Adipocyte (in vitro differentiated cells): ENCODE results near the gene CCDC9.

Experiments
- DNase-seq: peaks from one replicate; pipeline ENCODE4 v3.0.0-alpha.2; 2015; ENCODE audit warnings: low read depth
- H3K27me3 ChIP-seq: replicated peaks from 2 replicates; pipeline ENCODE4 v1.7.0; 2013; ENCODE audit warnings: mild to moderate bottlenecking, low read length, moderate library complexity; ENCODE audit not compliant: control insufficient read depth, insufficient read depth
- H3K36me3 ChIP-seq: 2 replicates; pipeline ENCODE4 v1.7.0; 2013; ENCODE audit warnings: low read length, mild to moderate bottlenecking, moderate library complexity; ENCODE audit not compliant: control insufficient read depth, insufficient read depth, severe bottlenecking
- H3K4me1 ChIP-seq: 2 replicates; pipeline ENCODE4 v1.7.0; 2013; ENCODE audit warnings: mild to moderate bottlenecking, low read length, moderate library complexity; ENCODE audit not compliant: control insufficient read depth, insufficient read depth
- H3K4me3 ChIP-seq: 2 replicates; pipeline ENCODE4 v1.7.0; 2013; ENCODE audit warnings: mild to moderate bottlenecking, low read length, moderate library complexity
- H3K9ac ChIP-seq: 2 replicates; pipeline ENCODE4 v1.7.0; 2013; ENCODE audit warnings: mild to moderate bottlenecking, low read length, moderate library complexity
- H3K9me3 ChIP-seq: 2 replicates; pipeline ENCODE4 v1.7.0; 2013; ENCODE audit warnings: mild to moderate bottlenecking, low read length, moderate library complexity; ENCODE audit not compliant: control insufficient read depth

CCDC9 gene

GRCh38 chr19:47227352-47228167, 28.8 kb upstream of the CCDC9 start:
- H3K9me3 ChIP-seq = no peaks in the 10 kb centered on the region
- no peaks in the 10 kb centered on the region for H3K27me3 ChIP-seq
- H3K9ac ChIP-seq = peak overlapping the region; percentile 90
- no peaks in the 10 kb centered on the region for H3K36me3 ChIP-seq
- peaks cover 35% of the 10 kb centered on the region for H3K4me1 ChIP-seq
- H3K4me3 ChIP-seq = peak overlapping the region; percentile 83
- DNase-seq = peak; percentile 94

- peak overlapping the region; percentile 91 for H3K4me3 ChIP-seq
- H3K27me3 ChIP-seq = no peaks in the 10 kb centered on the region
- peaks cover 38% of the 10 kb centered on the region for H3K4me1 ChIP-seq
- no peaks in the 10 kb centered on the region for H3K9me3 ChIP-seq
- DNase-seq = peak; percentile 57
- no peaks in the 10 kb centered on the region for H3K36me3 ChIP-seq
- H3K9ac ChIP-seq = peak overlapping the region; percentile 93
Observed at GRCh38 chr19:47228168-47228936, 28.0 kb upstream of the CCDC9 start.

GRCh38 chr19:47228937-47229675, 27.2 kb upstream of the CCDC9 start:
- Histone ChIP-seq H3K4me3 (peak overlapping the region; percentile 91), H3K4me1 (peaks cover 38% of the 10 kb centered on the region), H3K36me3 (no peaks in the 10 kb centered on the region), H3K9me3 (no peaks in the 10 kb centered on the region), H3K27me3 (no peaks in the 10 kb centered on the region), H3K9ac (peak overlapping the region; percentile 93)
- DNase-seq = peak; percentile 64

GRCh38 chr19:47229676-47230053, 26.7 kb upstream of the CCDC9 start:
- DNase-seq = peak; percentile 48
- Histone ChIP-seq H3K27me3 (no peaks in the 10 kb centered on the region), H3K36me3 (no peaks in the 10 kb centered on the region), H3K4me1 (peaks cover 38% of the 10 kb centered on the region), H3K9me3 (no peaks in the 10 kb centered on the region), H3K9ac (peak overlapping the region; percentile 93), H3K4me3 (peak overlapping the region; percentile 91)

- H3K9me3 ChIP-seq = no peaks in the 10 kb centered on the region
- no peaks in the 10 kb centered on the region for H3K36me3 ChIP-seq
- H3K4me1 ChIP-seq = peaks cover 38% of the 10 kb centered on the region
- H3K4me3 ChIP-seq = peak overlapping the region; percentile 91
- H3K27me3 ChIP-seq = no peaks in the 10 kb centered on the region
- peak; percentile 83 for DNase-seq
- H3K9ac ChIP-seq = peak overlapping the region; percentile 93
Observed at GRCh38 chr19:47230054-47230920, 26.0 kb upstream of the CCDC9 start.

- no peaks in the 10 kb centered on the region for H3K27me3 ChIP-seq
- H3K4me3 ChIP-seq = peak within 1 kb of the TSS; percentile 91
- peak within 1 kb of the TSS; percentile 93 for H3K9ac ChIP-seq
- DNase-seq = no peak
- no peaks in the 10 kb centered on the region for H3K36me3 ChIP-seq
- peaks cover 34% of the 10 kb centered on the region for H3K4me1 ChIP-seq
- no peaks in the 10 kb centered on the region for H3K9me3 ChIP-seq
Observed at GRCh38 chr19:47230921-47231214, 25.5 kb upstream of the CCDC9 start, which contains the start of gene BBC3. Gene BBC3, minus strand, starts transcription at chr19:47231199. Its CDS starts 2,768 bp downstream, at chr19:47228431.

- no peaks in the 10 kb centered on the region for H3K9me3 ChIP-seq
- peak overlapping the region; percentile 91 for H3K4me3 ChIP-seq
- peak overlapping the region; percentile 88 for H3K9ac ChIP-seq
- H3K36me3 ChIP-seq = no peaks in the 10 kb centered on the region
- no peaks in the 10 kb centered on the region for H3K27me3 ChIP-seq
- DNase-seq = peak; percentile 96
- H3K4me1 ChIP-seq = peaks cover 32% of the 10 kb centered on the region
Observed at GRCh38 chr19:47231215-47232054, 24.9 kb upstream of the CCDC9 start.

GRCh38 chr19:47232422-47233211, 23.7 kb upstream of the CCDC9 start:
- H3K27me3 ChIP-seq = no peaks in the 10 kb centered on the region

GRCh38 chr19:47236072-47236675, 20.2 kb upstream of the CCDC9 start:
- no peaks in the 10 kb centered on the region for H3K9me3 ChIP-seq
- H3K9ac ChIP-seq = no peak overlapping the region
- H3K27me3 ChIP-seq = no peaks in the 10 kb centered on the region
- no peak for DNase-seq
- no peaks in the 10 kb centered on the region for H3K36me3 ChIP-seq
- no peak overlapping the region for H3K4me3 ChIP-seq
- H3K4me1 ChIP-seq = peaks cover 13% of the 10 kb centered on the region

More at GRCh38 chr19:47232422-47233211, 23.7 kb upstream of the CCDC9 start:
- peak overlapping the region; percentile 88 for H3K9ac ChIP-seq
- peaks cover 26% of the 10 kb centered on the region for H3K4me1 ChIP-seq
- DNase-seq = peak; percentile 73
- H3K9me3 ChIP-seq = no peaks in the 10 kb centered on the region
- no peaks in the 10 kb centered on the region for H3K36me3 ChIP-seq
- peak overlapping the region; percentile 80 for H3K4me3 ChIP-seq
